ENCODE measurements around the gene FABP7. TPM values are rescaled to one million over a fixed set of nuclear protein-coding genes. Genes with fewer than 3 reads are reported as not detected.

FABP7 gene
- total RNA-seq, 1 experiment from 2014 or later, result not detected

GRCh38 chr6:122792766-122793165 lies 13.2 kb downstream of the FABP7 start:
- Histone ChIP-seq H3K4me2 (ENCODE audit: low read length) (no peak overlapping the region), H3K9me3 (ENCODE audit: control insufficient read depth in 1 of 2, insufficient read depth in 1 of 2, low read depth in 1 of 2, low read length in 2 of 2) (no peaks in the 10 kb centered on the region), H3K9ac (ENCODE audit: low read length) (no peak overlapping the region), H3K27me3 (ENCODE audit: insufficient read depth, low read length) (no peaks in the 10 kb centered on the region), H3K36me3 (ENCODE audit: control insufficient read depth in 1 of 2, insufficient read depth in 2 of 2, low read length in 2 of 2) (no peaks in the 10 kb centered on the region), H3K9me2 (ENCODE audit: insufficient read depth) (no peaks in the 10 kb centered on the region), H3K79me2 (ENCODE audit: insufficient read depth, low read length) (no peaks in the 10 kb centered on the region), H4K20me1 (ENCODE audit: insufficient read depth) (no peaks in the 10 kb centered on the region), H3K4me3 (replicated peaks in 1 of 2; ENCODE audit: low read depth in 1 of 2, low read length in 2 of 2) (no peak overlapping the region), H3K4me1 (ENCODE audit: control insufficient read depth in 1 of 2, insufficient read depth in 2 of 2, low read length in 2 of 2) (peaks cover 13 to 28% of the 10 kb centered on the region in 2 experiments), H3K27ac (ENCODE audit: low read depth, low read length) (no peak overlapping the region), H2AFZ (ENCODE audit: low read depth, low read length, poor library complexity, severe bottlenecking) (no peak overlapping the region)
- no peak for DNase-seq (ENCODE audit: low read depth, low spot score)
- TF ChIP-seq CTCF (IDR thresholded peaks at IDR 0.05 in 2 of 3, conservative IDR thresholded peaks at IDR 0.05 in 1 of 3; ENCODE audit: borderline replicate concordance in 1 of 3, insufficient read depth in 1 of 3, low read depth in 2 of 3, low read length in 2 of 3), result no peak
- POLR2A ChIA-PET, result no interaction called here
- RAD21 ChIA-PET (ENCODE audit: low non-redundant PET in 1 of 2, low total read pairs in 2 of 2, uncharacterized antibody in 2 of 2, unreplicated experiment in 2 of 2), result no interaction called here
- no TSS peak for BruUV-seq (replicated peaks)
- CTCF ChIA-PET, result interaction anchor here (1.1 kb wide), 1 partner anchor 47 kb away, joined by 3 read pairs; no protein-coding TSS in a partner anchor
- no peak for ATAC-seq
- intact Hi-C loops (cut with micrococcal nuclease), result no loop called here

- no peak for DNase-seq (ENCODE audit: low read depth, low spot score)
- Histone ChIP-seq H3K4me2 (ENCODE audit: low read length) (peak overlapping the region; percentile 65), H3K4me3 (replicated peaks in 1 of 2; ENCODE audit: low read depth in 1 of 2, low read length in 2 of 2) (peak overlapping the region in 1 of 2 experiments; percentile 26; a peak in 1 of 4 replicates), H3K9me2 (ENCODE audit: insufficient read depth) (no peaks in the 10 kb centered on the region), H4K20me1 (ENCODE audit: insufficient read depth) (no peaks in the 10 kb centered on the region), H3K27ac (ENCODE audit: low read depth, low read length) (peak overlapping the region; percentile 1; the same call in 1 of the 2 replicates), H3K36me3 (ENCODE audit: control insufficient read depth in 1 of 2, insufficient read depth in 2 of 2, low read length in 2 of 2) (no peaks in the 10 kb centered on the region), H3K9me3 (ENCODE audit: control insufficient read depth in 1 of 2, insufficient read depth in 1 of 2, low read depth in 1 of 2, low read length in 2 of 2) (no peaks in the 10 kb centered on the region), H2AFZ (ENCODE audit: low read depth, low read length, poor library complexity, severe bottlenecking) (peak overlapping the region; percentile 75), H3K27me3 (ENCODE audit: insufficient read depth, low read length) (no peaks in the 10 kb centered on the region), H3K79me2 (ENCODE audit: insufficient read depth, low read length) (no peaks in the 10 kb centered on the region), H3K9ac (ENCODE audit: low read length) (no peak overlapping the region), H3K4me1 (ENCODE audit: control insufficient read depth in 1 of 2, insufficient read depth in 2 of 2, low read length in 2 of 2) (peaks cover 3 to 34% of the 10 kb centered on the region in 2 experiments)
- intact Hi-C loops (cut with micrococcal nuclease), result no loop called here
- CTCF ChIA-PET, result interaction anchor here (1.1 to 1.4 kb wide), 3 partner anchors 8 to 42 kb away, joined by 3 to 10 read pairs (median 5); no protein-coding TSS in a partner anchor
- RAD21 ChIA-PET (ENCODE audit: low non-redundant PET in 1 of 2, low total read pairs in 2 of 2, uncharacterized antibody in 2 of 2, unreplicated experiment in 2 of 2), result no interaction called here
- no peak for ATAC-seq
- BruUV-seq (replicated peaks), result no TSS peak
- POLR2A ChIA-PET, result interaction anchor here (1.8 kb wide), 1 partner anchor 8 kb away, joined by 18 read pairs; the partner anchor contains the start of gene SMPDL3A
- TF ChIP-seq REST (IDR thresholded peaks at IDR 0.05; ENCODE audit: low read depth) (no peak), RAD21 (IDR thresholded peaks at IDR 0.05; ENCODE audit: low read depth) (no peak), EGR1 (IDR thresholded peaks at IDR 0.05; ENCODE audit: low read depth) (no peak), YY1 (IDR thresholded peaks at IDR 0.05; ENCODE audit: extremely low read depth, insufficient replicate concordance, low read depth, low read length) (no peak), CTCF (IDR thresholded peaks at IDR 0.05 in 2 of 3, conservative IDR thresholded peaks at IDR 0.05 in 1 of 3; ENCODE audit: borderline replicate concordance in 1 of 3, insufficient read depth in 1 of 3, low read depth in 2 of 3, low read length in 2 of 3) (no peak), TCF7L2 (IDR thresholded peaks at IDR 0.05; ENCODE audit: borderline replicate concordance, extremely low read depth, insufficient read depth, insufficient read length) (no peak)
These were observed 18.0 kb downstream of the FABP7 start for GRCh38 chr6:122797537-122797936.
